ENCODE data around the gene KATNB1.

The KATNB1 gene

DNA sequence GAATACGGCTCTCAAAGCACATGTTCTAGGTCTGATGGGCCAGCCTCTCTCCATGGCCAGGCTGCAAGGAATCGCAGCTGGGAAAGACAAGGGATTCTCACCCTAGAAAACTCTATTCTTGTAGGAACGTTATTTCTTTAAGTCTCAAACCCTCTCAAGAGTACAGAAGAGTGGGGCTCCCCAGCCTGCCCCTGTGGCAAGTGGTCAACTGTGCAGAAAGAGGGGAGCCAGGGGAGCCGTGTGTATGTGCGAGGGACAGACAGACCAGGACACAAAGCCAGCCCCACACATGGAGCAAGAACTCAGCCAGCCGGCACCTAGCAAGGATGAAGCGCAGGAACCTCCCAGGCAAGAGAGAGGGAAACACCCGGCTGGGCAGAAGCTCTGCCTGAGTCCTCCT, 50.4 kb downstream of the KATNB1 start:
- H3K79me2 ChIP-seq (ENCODE audit: insufficient read depth, low read length): no peaks in the 10 kb centered on the region
- H3K27ac ChIP-seq (ENCODE audit: low read depth, low read length, poor library complexity, severe bottlenecking): no peak overlapping the region
- H3K4me3 ChIP-seq (ENCODE audit: low read depth, low read length, poor library complexity, severe bottlenecking): no peak overlapping the region
- H2AFZ ChIP-seq (ENCODE audit: low read length): no peak overlapping the region
- no peak overlapping the region for H3K9ac ChIP-seq (ENCODE audit: low read length)
- H3K4me1 ChIP-seq (ENCODE audit: insufficient read depth, low read length, severe bottlenecking): no peaks in the 10 kb centered on the region
- H3F3A ChIP-seq (ENCODE audit: insufficient read depth, low read length): no peaks in the 10 kb centered on the region
- H3K36me3 ChIP-seq (ENCODE audit: insufficient read depth, low read length): no peaks in the 10 kb centered on the region
- no peak overlapping the region for H3K4me2 ChIP-seq (ENCODE audit: low read length)
- H3K9me2 ChIP-seq (ENCODE audit: low read depth, low read length): no peaks in the 10 kb centered on the region
- H3K27me3 ChIP-seq (ENCODE audit: insufficient read depth, low read length): no peaks in the 10 kb centered on the region
- no peaks in the 10 kb centered on the region for H3K9me3 ChIP-seq (ENCODE audit: low read length)
- no peaks in the 10 kb centered on the region for H4K20me1 ChIP-seq (ENCODE audit: insufficient read depth, low read length)
- no peak for TF ChIP-seq EZH2 (IDR thresholded peaks at IDR 0.05; ENCODE audit: borderline replicate concordance, low read length)
- TF ChIP-seq, protein P1, sequence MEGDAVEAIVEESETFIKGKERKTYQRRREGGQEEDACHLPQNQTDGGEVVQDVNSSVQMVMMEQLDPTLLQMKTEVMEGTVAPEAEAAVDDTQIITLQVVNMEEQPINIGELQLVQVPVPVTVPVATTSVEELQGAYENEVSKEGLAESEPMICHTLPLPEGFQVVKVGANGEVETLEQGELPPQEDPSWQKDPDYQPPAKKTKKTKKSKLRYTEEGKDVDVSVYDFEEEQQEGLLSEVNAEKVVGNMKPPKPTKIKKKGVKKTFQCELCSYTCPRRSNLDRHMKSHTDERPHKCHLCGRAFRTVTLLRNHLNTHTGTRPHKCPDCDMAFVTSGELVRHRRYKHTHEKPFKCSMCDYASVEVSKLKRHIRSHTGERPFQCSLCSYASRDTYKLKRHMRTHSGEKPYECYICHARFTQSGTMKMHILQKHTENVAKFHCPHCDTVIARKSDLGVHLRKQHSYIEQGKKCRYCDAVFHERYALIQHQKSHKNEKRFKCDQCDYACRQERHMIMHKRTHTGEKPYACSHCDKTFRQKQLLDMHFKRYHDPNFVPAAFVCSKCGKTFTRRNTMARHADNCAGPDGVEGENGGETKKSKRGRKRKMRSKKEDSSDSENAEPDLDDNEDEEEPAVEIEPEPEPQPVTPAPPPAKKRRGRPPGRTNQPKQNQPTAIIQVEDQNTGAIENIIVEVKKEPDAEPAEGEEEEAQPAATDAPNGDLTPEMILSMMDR (IDR thresholded peaks at IDR 0.05; ENCODE audit: low read length): no peak

DNA sequence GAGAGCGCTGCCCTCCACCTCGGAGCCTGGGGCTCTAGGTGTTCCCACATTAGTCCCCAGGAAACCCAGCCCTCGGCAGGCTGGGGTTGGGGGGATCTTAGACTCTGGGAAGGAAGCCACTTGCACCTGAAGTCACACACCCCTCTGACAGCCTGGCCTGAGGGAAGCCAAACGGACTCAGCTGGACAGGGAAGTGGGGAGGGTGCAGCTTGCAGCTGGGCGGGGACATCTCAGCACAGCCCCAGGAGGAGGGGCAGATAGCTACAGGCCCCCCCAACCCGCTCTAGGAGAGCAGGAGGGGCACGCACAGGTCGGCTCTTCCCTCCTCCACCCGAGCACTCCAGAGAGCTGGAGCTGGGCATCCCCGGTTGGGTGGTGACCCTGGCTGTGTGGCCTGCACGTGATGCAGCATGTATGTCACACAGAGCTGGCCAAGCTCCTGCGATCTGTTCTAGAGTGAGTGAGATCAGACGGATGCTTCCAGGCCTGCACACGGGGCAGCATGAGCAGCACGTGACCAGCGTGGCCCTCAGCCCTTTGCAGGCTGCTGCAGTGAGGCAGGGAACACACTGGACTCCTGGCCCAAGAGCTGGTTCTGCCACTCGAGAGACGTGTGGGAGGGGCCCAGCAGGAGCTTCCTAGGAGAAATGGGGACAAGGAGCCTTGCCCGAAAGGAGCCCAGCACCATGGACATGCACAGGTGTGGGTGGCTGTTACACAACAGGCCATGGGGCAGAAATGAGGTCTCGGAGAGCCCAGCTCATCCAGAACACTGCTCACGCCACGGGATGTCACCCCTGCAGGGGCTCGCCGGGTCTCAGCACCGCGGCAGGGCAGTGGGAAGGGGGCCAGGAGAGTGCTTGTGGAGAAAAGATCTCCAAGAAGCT, 51.3 kb downstream of the KATNB1 start:
- Histone ChIP-seq H2AFZ (ENCODE audit: low read length) (no peak overlapping the region), H3K27me3 (ENCODE audit: insufficient read depth, low read length) (no peaks in the 10 kb centered on the region), H3F3A (ENCODE audit: insufficient read depth, low read length) (no peaks in the 10 kb centered on the region), H3K4me2 (ENCODE audit: low read length) (no peak overlapping the region), H4K20me1 (ENCODE audit: insufficient read depth, low read length) (no peaks in the 10 kb centered on the region), H3K36me3 (ENCODE audit: insufficient read depth, low read length) (no peaks in the 10 kb centered on the region), H3K9me2 (ENCODE audit: low read depth, low read length) (no peaks in the 10 kb centered on the region), H3K9ac (ENCODE audit: low read length) (no peak overlapping the region), H3K9me3 (ENCODE audit: low read length) (no peaks in the 10 kb centered on the region), H3K4me1 (ENCODE audit: insufficient read depth, low read length, severe bottlenecking) (no peaks in the 10 kb centered on the region), H3K27ac (ENCODE audit: low read depth, low read length, poor library complexity, severe bottlenecking) (no peak overlapping the region), H3K4me3 (ENCODE audit: low read depth, low read length, poor library complexity, severe bottlenecking) (no peak overlapping the region), H3K79me2 (ENCODE audit: insufficient read depth, low read length) (no peaks in the 10 kb centered on the region)
- TF ChIP-seq, protein P1 (IDR thresholded peaks at IDR 0.05; ENCODE audit: low read length): no peak
- no peak for TF ChIP-seq EZH2 (IDR thresholded peaks at IDR 0.05; ENCODE audit: borderline replicate concordance, low read length)

DNA sequence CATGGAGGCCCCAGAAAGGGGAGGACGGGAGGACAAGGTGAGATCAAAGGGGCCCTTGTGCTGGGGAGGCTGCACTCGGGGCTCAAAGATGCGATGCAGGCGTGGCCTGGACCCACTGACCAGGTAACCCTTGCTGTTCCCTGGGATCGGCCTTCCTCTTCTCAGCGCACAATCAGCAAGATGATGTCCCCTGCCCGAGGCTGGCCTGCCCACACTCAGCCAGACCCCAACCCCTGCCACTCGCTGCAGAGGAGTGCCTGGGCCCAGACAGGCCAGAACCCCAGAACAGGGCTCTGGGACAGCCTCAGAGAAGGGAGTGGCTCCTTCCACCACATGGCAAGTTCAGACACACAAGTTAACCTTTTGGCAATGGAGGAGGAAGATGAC, 51.9 kb downstream of the KATNB1 start:
- Histone ChIP-seq H3K27me3 (ENCODE audit: insufficient read depth, low read length) (no peaks in the 10 kb centered on the region; the same call in 1 of the 2 replicates), H3K36me3 (ENCODE audit: insufficient read depth, low read length) (no peaks in the 10 kb centered on the region), H3K4me2 (ENCODE audit: low read length) (no peak overlapping the region), H4K20me1 (ENCODE audit: insufficient read depth, low read length) (no peaks in the 10 kb centered on the region), H3K79me2 (ENCODE audit: insufficient read depth, low read length) (no peaks in the 10 kb centered on the region), H3F3A (ENCODE audit: insufficient read depth, low read length) (no peaks in the 10 kb centered on the region), H3K4me3 (ENCODE audit: low read depth, low read length, poor library complexity, severe bottlenecking) (no peak overlapping the region), H3K9me3 (ENCODE audit: low read length) (no peaks in the 10 kb centered on the region), H3K9ac (ENCODE audit: low read length) (no peak overlapping the region), H3K27ac (ENCODE audit: low read depth, low read length, poor library complexity, severe bottlenecking) (no peak overlapping the region), H2AFZ (ENCODE audit: low read length) (no peak overlapping the region), H3K4me1 (ENCODE audit: insufficient read depth, low read length, severe bottlenecking) (no peaks in the 10 kb centered on the region), H3K9me2 (ENCODE audit: low read depth, low read length) (no peaks in the 10 kb centered on the region)
- no peak for TF ChIP-seq EZH2 (IDR thresholded peaks at IDR 0.05; ENCODE audit: borderline replicate concordance, low read length)
- TF ChIP-seq, protein P1 (IDR thresholded peaks at IDR 0.05; ENCODE audit: low read length): no peak
